ENCODE results near the gene RTCB.

Gene RTCB

DNA sequence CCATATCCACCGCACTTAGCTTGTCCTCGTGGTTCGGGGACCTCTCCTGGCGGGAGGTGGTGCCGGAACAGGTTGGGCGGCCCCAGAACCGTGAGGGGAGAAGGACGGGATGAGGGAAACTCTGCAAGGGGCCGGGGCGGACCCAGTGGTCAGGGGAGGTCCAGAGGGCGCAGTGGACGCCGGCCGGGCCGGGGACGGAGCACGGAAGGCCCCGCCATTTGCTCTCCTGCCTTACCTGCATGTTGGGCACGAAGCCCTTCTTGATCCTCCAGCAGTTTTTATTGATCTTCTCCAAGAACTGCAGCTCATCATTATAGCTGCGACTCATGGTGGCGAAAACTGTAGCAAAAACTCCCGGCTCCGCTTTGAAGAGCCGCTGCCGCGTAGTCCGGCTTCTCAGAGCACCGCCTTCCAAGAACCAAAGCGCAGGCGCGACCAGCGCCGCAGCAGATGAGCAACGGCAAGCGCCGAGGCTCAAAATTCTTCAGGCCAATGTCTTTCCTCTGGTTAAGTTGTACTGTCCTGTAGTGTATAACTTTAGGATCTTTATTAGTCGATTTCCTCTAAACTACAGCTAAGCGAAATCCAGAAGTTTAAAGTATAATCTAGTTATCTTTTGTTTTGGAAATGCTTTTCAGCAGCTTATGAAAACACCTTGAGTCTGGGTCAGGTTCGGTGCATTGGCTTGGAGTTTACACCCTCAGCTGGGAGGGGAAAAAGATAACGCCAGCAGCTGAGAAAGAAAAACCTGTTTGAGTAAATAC is at the start of gene RTCB:
Gene RTCB (minus strand): TSS at position 419 of the 764 bp plus-strand sequence. CDS start 91 bp downstream, at position 328.
- peak; percentile 92 for DNase-seq

DNA sequence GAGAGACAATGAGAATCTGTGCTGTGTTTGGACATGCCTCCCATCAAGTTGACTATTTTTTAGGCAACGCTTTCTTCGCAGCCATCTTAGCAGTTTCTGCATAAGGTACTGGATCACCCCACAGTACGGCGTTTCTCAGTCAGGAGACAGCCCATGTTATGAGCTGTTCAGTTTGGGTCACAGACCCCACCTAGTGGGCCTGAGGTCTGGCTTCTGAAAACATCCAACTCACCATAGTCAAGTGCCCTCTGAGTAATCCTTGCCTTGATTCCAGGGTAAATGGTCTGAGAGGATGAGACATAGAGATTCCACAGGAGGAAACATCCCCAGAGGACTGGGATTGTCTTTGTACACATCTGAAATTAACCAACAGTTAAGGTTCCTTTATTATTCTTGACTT is 45.0 kb upstream of the RTCB start:
- DNase-seq = no peak

DNA sequence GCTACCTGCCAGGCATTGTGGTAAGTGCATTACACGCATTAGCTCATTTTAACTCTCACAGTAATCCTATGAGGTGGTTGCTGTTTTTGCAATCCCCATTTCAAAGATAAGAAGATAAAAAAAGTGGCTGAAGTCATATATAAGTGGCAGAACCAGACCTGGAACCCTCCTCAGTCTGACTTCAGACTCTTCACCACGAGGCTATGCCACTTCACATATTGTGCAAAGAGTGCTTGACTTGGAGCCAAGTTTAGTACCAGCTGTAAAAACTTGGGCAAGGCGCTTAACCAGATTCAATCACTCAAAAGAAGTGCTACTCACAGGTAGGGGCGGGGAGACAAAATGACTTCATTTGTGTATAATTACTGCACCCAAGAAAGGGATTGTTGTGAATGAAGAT is 36.9 kb upstream of the RTCB start:
- DNase-seq = no peak

DNA sequence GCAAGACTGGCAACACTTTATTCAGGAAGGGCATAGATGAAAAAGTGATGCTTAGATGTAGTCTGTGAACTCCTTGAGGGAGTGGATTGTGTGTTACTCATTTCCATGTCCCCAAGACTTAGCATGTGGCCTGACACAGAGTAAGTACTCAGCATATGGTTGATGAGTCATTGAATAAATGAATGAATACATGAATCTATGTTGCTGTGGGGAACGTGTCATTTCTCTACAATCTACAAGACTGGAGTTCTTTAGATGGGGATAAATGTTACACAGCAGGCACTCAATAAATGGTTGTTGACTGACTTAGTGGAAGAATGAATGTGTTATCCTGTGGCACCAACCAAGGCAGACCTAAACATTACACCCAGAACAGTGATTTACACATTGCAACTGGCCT is 34.3 kb upstream of the RTCB start:
- DNase-seq = no peak

DNA sequence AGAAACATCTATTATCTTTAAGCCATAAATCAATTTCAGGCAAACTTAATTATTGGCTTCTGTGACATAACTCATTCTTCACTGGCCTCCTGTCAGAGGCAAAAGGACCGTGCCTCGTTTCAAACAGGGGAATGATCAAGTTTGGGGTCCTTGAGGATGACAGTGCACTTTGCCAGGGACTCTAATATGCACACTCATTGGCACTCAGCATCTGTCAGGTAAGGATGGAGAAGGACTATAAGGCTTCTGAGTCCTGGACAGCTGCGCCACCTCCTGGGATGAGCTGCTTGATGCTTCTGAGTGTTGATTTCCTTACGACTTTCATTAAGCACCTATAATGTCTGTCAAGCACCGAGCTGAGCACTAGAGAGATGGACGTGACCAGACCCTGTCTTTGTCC is 32.0 kb upstream of the RTCB start:
- DNase-seq = peak; percentile 47

DNA sequence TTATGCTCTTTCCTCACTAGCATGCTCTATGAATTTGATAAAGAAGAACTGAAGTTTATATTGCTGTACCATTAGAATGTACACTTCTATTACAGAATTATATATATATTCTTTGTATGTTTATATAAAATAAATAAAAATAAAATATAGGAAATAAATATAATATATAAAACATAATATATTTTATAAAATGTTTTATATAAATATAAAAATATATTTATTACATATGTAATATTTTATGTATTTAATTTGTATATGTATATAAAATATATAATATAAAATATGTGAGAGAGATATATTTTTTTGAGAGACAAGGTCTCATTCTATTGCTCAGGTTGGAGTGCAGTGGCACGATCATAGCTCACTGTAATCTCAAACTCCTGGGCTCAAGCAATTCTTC is 18.3 kb upstream of the RTCB start:
- DNase-seq = no peak

DNA sequence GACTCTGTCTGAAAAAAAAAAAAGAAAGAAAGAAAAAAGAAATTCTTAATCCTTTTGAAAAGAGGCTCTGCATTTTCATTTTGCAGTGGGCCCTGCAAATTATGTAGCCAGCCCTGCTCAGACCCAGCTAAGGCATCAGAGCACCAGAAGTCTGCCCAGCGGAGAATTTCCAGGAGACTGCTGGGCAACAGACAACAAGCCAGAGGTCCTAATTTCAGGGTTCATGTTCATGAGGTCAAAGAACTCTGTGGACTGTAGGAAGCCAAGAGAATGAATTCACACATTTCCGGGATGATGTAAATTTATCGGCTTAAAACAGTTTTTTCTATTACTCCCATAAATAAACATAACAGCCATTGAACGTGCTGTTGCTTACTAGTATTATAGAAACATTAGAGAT is 14.8 kb upstream of the RTCB start:
- no peak for DNase-seq

DNA sequence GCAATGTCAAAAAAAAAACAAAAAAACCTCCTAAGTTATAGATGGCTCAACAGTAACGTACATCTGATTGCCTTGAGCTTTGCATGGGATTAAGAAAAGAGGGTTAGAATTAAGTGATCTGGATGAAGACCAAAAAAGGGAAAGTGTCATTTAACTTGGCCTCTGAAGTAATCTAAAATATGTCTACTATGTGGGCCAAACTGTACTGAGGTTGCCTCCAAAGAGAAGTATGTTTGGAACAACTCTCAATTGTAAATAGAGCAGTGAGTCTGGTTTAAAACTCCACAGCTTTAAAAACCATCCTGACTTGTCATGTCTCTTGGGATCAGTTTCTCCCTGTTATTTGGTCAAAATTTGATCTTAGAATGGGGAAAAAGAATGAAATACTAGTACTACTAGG is 11.6 kb upstream of the RTCB start:
- DNase-seq = no peak

DNA sequence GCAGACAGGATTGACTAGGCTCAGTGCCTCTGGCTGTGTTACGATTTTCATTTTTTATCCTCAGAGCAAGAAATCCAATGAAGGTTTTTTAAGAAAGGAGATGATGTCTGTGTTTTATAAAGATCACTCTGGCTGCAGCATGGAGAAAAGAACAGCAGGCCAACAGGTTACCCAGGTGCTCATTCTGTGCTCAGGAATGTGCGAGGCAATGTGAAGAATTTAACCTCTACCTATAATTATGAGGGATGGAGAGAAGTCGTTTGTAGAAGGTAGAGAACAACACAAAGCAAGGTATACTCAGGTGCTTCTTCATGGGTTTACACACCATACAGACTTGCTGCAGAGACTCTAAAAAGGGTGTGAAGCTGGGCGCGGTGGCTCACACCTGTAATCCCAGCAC is 10.0 kb upstream of the RTCB start:
- DNase-seq = no peak

DNA sequence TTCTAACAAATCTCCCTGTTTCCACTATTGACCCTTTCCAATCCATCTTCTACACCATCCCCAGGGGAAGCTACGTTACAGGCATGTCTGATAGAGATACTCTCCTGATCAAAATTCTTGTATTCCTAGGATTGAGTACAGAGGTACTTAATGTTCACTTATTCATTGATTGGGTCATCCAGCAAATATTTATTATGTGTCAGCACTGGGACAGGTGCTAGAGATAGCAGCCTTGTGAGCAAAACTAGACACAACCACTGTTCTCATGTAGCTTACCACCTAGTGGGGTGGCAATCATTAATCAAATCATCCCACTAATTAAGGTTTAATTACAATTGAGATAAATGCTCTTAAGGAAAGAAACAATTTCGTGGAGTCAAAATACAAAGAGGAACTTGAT is 9.4 kb upstream of the RTCB start:
- no peak for DNase-seq

DNA sequence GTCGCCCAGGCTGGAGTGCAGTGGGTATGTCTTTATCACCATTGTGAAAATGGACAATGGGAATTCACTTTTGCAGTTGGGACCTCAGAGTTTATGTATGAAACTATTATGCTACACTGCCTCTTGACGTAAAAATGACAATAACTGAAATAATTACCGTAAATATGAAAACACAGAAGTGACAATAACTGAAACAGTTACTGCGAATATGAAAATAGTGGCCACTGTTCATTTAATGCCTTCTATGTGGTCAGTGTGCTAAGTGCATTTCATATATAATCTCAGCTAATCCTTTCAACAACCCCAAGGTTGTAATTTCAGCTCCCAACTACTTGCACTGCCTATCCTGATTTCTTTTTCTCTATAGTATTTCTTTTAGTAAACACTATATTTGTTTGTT is 5.9 kb upstream of the RTCB start:
- DNase-seq = no peak

DNA sequence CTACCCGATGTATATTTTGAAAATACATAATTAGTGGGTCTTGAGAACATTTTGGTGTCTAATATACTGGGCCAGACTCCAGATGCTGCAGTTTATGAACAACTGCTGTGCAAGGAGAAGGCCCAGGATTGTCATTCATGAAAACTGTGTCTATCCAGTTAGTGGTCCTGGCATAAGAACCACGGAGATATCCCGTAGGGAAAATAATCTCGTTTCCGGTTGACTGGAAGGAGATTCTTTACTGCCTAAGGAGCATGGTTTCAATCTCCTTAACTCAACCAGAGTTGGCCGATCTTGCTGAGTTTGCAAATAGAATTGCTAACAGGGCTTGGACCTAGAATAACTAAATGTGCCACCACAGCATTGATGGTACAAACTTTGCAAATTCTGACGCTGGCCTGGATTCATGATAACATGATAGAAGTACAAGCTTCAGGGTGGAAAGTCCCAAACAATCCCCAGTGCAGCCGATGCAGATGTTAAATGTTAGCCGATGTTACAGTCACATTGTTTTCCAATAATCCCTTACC is 4.6 kb upstream of the RTCB start:
- DNase-seq = no peak

DNA sequence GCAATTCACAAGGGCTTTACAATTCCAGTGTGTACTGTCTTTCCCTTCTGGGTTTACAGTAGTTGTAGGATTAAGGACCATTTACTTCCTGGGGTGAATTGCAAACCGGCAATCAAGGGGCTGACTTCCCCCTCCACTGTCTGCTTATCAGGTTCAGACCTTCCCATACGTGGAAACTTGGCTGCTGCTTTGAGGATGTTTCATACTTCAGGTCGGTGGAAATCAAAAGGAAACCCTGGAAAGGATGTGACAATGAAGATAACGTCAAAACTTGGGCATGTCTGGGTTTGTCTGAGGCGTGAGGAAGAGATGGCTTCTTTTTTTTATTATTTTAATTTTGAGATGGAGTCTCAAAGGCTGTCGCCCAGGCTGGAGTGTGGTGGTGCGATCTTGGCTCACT is 2.1 kb upstream of the RTCB start:
- DNase-seq = peak; percentile 70

DNA sequence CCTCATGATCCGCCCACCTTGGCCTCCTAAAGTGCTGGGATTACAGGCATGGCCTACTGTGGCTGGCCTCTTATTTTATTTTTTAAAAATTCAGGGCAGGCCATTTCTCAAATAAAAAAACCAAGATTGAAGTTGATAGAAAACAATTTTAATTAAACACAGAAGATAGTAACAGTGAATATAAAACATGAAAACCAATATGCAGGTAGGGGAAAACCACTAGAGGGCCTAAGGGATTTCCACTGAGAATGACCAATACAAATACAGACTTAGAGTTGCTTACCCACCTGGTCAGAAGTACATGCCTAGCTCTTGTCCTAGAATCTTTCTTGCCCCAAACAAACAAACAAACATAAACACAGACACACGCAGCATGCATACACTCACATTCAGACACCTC is 1.7 kb upstream of the RTCB start:
- peak; percentile 63 for DNase-seq

DNA sequence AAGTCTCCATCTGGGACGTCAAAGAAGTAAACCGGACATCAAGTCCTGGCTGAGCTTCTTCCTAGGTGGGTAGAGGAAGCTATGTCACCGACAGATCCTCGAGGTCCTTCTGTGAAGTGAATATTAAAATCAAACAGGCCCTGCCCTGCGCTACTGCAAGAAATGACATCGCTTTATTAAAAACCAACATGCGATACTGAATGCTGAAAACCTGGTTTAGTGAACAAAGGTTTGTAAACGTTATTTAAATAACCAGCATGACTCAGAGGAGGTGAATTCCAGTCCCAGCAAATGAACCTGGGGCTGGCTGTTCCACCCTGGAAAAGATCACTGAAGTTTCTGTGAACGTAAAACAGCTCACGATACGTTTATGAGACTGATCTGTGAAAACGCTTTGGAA is 645 bp downstream of the RTCB start:
- peak; percentile 11 for DNase-seq

DNA sequence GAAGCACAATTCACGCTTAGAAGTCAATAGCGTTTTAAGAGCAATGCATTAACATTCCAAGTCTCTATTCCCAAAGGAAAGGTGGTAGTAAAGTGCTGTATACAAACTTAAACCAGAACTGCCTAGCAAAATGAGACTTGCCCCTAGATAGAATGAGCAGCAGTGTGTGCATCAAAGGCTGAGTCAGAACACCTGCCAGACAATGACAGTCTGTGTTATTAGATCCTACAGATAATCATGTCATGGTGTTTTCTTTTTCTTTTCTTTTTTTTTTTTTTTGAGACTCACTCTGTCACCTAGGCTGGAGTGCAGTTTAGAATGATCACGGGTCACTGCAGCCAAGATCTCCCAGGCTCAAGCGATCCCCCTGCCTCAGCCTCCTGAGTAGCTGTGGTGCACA is 1.6 kb downstream of the RTCB start:
- DNase-seq = no peak

DNA sequence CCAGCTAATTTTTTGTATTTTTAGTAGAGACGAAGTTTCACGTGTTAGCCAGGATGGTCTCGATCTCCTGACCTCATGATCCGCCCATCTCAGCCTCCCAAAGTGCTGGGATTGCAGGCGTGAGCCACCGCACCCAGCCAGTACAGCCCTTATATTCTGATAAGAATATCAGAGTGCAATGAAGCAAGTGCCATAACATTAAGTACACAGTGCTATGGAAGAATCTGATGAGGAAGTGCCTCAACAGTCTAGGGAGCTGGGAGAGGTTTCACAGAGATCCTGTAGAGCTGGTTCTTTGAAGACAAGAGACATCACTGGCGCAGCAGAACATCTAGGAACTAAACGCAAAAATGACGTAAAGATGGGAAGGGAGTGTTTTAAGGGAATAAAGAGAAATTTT is 2.1 kb downstream of the RTCB start:
- DNase-seq = peak; percentile 27

DNA sequence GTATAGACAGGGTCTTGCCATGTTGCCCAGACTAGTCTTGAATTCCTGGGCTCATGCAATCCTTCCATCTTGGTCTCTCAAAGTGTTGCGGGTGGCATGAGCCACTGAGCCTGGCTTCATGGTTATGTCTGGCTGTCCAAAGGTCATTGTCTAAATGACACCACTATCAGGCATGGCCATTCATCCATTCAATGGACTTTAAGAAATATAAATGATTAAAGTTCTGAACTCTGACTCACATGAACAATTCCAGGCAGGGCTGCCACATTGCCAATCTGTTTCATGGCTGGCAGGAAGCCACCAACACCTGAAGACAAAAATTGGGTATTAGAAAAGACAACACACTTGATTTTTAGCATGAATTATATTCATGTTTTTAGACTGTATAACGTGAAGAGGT is 4.1 kb downstream of the RTCB start:
- no peak for DNase-seq

DNA sequence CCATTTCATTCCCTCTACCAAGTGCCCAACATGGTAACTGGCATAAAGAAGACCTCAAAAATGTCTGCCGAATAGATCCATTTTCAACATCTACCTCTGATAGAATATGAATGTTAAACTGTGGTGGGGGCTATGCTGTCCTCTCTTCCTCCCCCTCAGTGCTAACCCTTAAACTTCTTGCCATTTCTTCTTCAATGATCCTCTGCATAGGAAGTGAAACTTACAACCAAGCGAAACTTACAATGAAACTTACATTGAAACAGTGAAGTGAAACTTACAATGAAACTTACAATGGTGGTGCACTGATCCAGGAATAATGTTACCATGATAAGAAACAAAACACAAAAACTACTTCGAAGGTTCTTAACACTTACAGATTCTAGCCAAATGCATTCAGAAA is 4.7 kb downstream of the RTCB start:
- DNase-seq = no peak

DNA sequence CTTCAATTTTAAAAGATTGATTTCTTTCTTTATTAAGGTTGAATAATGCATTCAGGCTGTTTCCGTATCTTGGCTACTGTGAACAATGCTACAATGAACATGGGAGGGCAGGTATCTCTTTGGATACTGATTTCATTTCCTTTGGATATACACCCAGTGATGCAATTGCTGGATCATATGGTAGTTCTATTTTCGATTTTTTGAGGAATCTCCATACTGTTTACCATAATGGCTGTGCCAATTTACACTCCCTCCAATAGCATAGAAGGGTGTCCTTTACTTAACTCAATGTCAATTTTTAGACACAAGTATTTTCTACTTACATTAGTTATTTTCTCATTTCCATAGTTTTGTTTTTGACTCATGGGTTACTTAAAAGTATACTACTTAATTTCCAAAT is 8.0 kb downstream of the RTCB start:
- DNase-seq = no peak

DNA sequence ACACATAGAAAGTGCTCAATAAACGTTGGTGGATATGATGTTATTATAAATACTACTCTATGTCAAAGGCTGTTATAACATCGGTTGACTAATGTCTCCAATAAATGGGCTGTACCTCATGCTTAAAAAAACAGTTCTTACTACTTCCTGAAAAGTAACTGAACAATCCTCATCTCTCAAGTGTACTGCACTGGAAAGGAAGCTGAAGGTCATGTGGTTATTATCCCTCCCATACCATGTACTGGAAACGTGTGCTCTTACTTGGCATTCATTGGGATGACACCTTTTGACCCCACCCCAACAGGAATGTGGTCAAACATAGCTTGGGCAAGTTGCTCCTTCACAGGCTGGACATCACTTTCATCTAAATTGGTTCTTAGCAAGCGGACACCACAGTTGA is 10.6 kb downstream of the RTCB start:
- no peak for DNase-seq

DNA sequence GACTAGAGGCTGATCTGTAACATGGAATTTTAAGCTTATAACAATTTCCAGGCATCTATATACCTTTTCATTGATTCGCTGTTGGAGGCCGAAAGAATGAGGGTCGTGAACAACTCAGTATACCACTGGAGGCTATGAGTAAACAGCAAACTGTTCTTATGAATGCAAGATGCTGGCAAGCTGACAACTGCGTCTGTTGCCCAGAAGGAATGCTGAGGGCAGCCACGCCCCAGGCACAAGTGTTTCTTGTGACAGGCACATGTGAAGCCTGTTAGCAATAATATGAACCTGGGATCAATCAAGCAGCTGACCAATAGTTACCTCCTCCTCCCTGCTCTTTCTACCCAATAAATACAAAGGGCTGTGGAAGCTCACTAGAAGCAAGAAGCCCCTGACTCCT is 15.3 kb downstream of the RTCB start:
- DNase-seq = no peak

DNA sequence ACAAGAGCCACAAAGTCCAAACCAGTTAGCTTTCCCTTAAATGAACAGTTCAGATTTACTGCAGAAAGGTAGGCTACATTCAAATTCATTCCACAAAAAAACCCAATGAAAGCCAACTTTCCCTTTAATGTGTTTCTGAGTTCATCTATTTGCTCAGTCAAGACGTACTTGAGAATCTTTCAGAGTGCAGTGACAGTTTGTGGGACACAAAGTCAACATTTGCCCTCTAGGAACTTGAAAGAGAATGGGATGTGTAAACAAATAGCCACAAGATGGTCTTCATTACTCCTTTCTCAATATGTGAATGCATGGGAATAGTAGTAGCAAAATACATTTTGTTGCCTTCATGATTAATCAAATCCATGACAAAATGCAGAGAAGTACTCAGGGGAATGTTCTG is 15.8 kb downstream of the RTCB start:
- no peak for DNase-seq

DNA sequence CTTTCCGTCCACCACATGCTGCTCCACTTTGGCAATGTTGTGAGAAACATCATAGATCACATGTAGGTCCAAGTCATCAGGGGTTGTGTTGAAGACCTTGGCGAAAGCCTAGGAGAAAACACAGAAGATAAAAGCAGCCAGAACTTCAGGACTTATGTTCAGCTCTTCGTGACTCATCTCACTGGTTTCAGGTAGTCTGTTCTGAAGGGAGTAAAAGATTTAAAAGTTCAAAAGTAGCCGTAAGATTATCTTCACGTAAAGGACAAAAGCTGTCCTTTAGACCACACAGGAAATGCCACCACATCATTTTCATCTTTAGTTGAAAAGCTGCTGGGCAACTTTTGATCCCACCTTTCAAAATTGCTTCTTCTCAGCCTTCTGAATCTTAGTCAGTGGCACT is 16.9 kb downstream of the RTCB start:
- DNase-seq = no peak

DNA sequence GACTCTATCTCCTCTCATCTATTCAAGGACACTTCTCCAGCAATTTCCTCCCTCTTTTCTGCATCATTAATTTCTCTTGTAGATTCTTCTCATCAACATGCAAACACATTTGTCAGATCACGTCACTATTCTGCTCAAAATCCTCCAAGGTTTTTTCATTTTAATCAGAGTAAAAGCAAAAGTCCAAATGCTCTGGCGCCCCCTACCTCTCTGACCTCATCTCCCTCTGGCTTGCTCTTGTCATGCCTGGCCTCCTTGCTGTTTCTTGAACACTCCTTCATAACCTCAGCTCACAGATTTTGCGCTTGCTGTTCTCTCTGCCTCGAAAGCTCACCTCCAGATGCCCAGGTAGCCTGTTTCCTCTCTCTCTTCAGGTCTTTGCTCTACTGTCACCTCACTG is 22.4 kb downstream of the RTCB start:
- peak; percentile 33 for DNase-seq

All from hematopoietic multipotent progenitor cell treated with erythropoietin and hydrocortisone succinate and interleukin-3 and kit ligand, for 8 days (in vitro differentiated cells).